ENCODE data around the gene ENO2.

The ENO2 gene

GRCh38 chr12:6958609-6959057 lies 44.3 kb downstream of the ENO2 start:
- TF ChIP-seq, protein P1, sequence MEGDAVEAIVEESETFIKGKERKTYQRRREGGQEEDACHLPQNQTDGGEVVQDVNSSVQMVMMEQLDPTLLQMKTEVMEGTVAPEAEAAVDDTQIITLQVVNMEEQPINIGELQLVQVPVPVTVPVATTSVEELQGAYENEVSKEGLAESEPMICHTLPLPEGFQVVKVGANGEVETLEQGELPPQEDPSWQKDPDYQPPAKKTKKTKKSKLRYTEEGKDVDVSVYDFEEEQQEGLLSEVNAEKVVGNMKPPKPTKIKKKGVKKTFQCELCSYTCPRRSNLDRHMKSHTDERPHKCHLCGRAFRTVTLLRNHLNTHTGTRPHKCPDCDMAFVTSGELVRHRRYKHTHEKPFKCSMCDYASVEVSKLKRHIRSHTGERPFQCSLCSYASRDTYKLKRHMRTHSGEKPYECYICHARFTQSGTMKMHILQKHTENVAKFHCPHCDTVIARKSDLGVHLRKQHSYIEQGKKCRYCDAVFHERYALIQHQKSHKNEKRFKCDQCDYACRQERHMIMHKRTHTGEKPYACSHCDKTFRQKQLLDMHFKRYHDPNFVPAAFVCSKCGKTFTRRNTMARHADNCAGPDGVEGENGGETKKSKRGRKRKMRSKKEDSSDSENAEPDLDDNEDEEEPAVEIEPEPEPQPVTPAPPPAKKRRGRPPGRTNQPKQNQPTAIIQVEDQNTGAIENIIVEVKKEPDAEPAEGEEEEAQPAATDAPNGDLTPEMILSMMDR (IDR thresholded peaks at IDR 0.05; ENCODE audit: low read depth, low read length): no peak
- no peak for DNase-seq (ENCODE audit: low read depth in 2 of 2)
- H3K4me3 ChIP-seq (replicated peaks in 1 of 2; ENCODE audit: low read depth in 2 of 2, low read length in 2 of 2): no peak overlapping the region

DNA sequence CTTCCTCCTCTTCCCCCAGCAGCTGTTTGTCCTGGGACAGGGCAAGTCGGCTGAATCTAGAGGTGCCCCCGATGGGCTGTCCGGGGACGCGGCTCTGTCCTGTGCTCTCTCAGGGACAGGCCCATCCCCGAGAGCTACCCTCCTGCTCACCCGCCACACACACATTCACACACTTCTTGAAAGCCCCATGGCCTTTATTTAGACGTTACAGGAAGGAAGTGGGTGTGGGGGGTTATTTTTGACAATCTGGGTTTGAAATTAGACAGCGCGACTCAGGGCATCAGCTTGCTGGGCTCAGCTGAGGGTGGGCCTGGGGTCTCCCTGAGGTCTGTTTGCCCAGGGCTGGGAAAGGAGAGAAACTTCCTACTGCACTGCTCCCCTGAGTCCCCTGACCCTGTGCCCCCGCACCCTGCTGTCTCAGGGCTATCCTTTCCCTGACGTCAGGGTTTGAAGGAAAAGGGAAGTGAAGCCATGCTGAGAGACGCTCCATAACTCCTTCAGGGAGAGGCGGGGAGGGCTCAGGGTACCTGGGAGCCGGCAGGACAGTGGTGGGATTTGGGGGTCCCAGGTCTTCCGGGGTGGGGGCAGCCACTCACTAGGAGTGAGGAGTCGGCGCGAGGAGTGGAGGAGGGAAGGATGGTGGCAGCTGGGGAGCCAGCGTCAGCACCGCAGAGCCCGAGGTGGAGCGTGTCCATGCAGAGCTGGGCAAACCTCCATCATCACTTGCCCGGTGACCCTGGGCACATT lies 44.9 kb downstream of the ENO2 start:
- no peak for DNase-seq (ENCODE audit: low read depth in 2 of 2)
- H3K4me3 ChIP-seq (replicated peaks in 1 of 2; ENCODE audit: low read depth in 2 of 2, low read length in 2 of 2): no peak overlapping the region
- TF ChIP-seq, protein P1 (IDR thresholded peaks at IDR 0.05; ENCODE audit: low read depth, low read length): no peak

GRCh38 chr12:6959805-6960592 lies 45.6 kb downstream of the ENO2 start:
- no peak for DNase-seq (ENCODE audit: low read depth in 2 of 2)
- H3K4me3 ChIP-seq (replicated peaks in 1 of 2; ENCODE audit: low read depth in 2 of 2, low read length in 2 of 2): no peak overlapping the region
- TF ChIP-seq, protein P1 (IDR thresholded peaks at IDR 0.05; ENCODE audit: low read depth, low read length): no peak

GRCh38 chr12:6960593-6961277 lies 46.4 kb downstream of the ENO2 start:
- H3K4me3 ChIP-seq (replicated peaks in 1 of 2; ENCODE audit: low read depth in 2 of 2, low read length in 2 of 2): no peak overlapping the region
- peak; percentile 42 to 46 for DNase-seq (ENCODE audit: low read depth in 2 of 2)
- TF ChIP-seq, protein P1 (IDR thresholded peaks at IDR 0.05; ENCODE audit: low read depth, low read length): no peak

- peak; percentile 51 to 64 for DNase-seq (ENCODE audit: low read depth in 2 of 2)
- TF ChIP-seq, protein P1 (IDR thresholded peaks at IDR 0.05; ENCODE audit: low read depth, low read length): no peak
- H3K4me3 ChIP-seq (replicated peaks in 1 of 2; ENCODE audit: low read depth in 2 of 2, low read length in 2 of 2): peak overlapping the region in 1 of 2 donors; percentile 15
Observed at GRCh38 chr12:6961278-6961694, 46.9 kb downstream of the ENO2 start.

DNA sequence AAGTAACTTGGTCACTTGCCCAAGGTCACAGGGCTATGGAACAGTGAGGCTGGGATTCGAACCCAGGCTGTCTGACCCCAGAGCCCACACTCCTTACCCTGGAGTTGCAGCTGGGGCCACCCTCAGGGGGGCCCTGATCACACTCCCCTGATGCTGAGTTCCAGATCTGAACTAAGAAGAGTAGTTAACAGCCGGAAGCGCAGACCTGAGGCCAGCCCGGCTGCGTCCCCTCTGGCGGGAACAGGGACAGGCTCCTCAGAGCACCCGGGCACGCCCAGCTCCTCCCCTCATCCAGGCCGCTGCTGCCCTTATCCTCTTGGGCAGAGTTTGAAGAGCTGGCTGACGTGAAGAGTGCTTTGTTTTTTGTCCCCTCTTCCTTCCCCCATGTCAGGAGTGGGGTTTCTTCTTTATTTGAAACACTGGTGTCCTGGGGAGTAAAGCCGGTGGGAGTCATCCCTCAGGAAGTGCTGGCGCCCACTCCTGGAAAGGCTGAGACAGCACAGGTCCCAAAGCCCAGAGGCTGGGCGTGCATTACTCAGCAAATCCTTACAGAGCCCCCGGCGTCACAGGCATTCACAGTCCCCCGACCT lies 47.4 kb downstream of the ENO2 start:
- DNase-seq (ENCODE audit: low read depth in 2 of 2): peak; percentile 79 to 80
- peak overlapping the region in 1 of 2 donors; percentile 15 for H3K4me3 ChIP-seq (replicated peaks in 1 of 2; ENCODE audit: low read depth in 2 of 2, low read length in 2 of 2)
- TF ChIP-seq, protein P1 (IDR thresholded peaks at IDR 0.05; ENCODE audit: low read depth, low read length): peak; percentile 45
